ENCODE results near the gene DSC1.
"Not testable (repeated sequence)": the region's sequence is repeated elsewhere in the genome, so short reads cannot be mapped to it uniquely, and the experiment has no call there.

The DSC1 gene

DNA sequence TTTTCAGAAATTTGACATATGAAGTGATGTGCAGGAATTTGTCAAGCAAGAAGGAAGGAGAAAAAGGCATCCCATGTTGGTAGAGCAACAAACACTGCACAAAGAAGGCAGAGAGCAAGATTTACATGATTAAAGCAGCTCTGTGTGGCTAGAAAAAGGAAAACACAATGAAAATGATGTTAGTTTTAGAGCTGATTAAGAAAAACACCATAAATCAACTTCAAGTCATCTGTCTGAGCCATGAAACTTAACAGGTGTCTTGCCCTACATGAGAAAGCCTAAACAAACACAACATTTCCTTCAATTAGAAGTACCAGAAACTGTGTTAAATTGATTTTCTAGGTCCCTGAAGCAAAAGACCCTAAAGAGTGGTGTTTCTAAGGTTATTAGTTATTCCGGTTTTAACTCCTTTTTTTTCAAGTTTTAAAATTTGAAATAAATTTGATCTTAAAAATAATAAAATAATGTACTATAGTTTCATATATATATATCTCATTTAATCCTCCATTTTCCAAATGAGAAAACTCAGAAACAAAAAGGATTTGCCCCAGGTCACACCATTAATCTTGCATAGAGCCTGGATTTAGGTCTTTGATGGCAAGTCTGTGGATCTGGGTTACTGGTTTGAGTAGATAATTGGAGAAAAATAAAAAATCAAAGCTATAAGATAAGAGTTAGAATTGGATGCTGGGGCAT is 8.6 kb upstream of the DSC1 start:
- no peak for DNase-seq

DNA sequence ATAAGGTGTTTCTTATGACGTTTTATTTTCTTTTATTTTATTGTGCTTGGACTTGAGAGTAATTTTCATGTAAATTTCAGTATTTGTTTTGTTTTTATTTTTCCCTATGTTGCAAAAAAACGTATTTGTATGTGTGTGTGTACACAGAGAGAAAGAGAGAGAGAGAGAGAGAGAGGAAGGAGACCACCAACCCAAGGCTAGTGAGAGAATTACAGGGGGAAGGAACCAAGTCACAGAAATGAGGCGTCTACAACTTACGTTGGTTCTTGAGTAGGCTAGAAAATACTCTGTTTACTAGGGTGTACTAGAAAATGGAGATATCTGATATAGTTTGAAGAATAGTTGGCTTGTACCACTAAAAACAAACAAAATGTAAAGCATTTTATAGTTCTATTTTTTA is 7.7 kb upstream of the DSC1 start:
- DNase-seq = no peak

DNA sequence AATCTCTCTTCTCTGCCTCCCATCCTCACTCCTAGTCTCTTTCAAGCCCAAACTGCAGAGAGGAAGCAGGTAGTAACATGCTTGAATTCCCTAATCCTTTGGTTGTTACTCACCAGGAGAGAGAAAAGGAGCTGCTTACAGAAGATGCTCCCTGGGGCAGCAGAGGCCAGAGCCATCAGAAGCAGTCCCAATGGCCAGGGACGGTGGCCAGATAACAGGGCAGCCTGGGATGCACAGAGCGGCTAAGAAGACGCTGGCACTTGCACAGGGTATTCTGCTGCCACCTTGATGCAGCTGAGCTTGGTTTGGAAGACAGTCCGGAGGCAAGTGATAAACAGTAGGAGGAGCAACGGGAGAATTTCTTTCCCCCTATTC is 250 bp downstream of the DSC1 start:
- no peak for DNase-seq

DNA sequence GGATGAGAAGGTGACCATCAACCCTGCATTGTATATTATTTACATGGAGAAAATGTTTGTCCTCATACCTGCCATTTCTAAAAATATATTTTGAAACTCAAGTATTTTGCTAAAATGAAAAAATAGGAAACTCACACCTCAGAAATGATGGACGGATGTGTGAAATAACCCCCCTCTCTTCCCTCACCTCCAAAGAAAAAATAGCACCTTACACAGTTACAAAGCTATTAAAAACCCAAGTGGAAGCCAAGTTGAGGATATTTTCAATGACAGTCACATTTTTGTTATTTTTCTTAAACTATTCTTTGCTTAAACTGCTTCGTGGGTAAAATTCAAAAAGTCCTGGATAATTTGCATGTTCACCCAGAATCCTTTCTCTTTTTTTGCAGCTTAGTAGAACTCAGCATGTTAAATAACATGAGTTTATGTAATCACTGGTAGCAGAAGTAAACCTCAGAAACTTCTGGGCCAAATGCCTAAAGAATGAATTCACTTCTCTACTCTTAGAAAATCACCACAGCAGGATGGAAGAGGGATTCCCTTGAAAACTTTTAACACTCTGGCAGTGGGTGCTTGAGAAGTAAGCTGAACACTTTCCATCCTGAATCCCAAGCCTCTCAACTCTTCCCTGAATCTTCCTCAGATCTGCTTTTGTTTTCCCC is 768 bp downstream of the DSC1 start:
- no peak for DNase-seq

DNA sequence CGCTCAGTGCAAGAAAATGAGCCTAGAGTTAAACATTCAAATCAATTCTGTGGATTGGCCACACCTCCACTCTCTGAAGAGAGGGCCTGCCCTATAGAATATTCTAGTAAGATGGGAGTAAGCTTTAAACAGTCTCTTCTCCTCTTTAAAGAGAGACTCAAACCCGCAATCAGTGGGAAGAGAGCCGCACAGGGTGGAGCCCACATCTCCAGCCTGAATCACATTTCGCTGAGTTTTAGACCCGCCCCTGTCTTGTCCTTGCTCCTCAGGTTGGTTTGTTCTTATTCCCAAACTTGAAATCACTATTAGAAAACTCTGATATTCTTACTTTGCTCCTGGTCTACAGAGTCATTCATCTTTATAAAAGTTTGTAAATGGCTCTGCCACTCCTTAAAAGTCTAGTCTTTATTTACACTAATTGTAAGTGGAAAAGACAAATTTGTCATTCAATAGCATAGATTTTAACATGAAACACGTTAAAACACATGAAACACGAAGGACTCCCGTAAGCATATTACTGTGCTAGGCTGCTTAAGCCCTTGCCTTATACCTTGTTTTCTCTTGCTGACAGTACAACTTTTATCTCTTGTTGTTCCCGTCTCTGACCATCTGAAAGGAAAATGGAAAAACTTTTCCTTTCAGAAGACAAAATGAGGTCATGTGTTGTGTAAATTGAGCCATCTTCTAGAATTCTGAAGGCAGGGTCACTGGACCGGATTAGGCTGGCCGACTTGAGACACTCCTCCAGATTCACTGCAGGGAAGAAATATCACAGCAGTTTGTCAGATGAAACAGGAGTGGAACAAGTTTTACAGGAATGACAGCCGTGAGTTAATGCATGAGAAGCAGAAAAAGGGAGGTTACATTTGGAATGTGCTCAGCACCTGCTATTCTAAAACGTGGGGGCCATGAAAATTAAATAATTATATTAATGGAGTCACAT is 5.6 kb downstream of the DSC1 start:
- no peak for DNase-seq

DNA sequence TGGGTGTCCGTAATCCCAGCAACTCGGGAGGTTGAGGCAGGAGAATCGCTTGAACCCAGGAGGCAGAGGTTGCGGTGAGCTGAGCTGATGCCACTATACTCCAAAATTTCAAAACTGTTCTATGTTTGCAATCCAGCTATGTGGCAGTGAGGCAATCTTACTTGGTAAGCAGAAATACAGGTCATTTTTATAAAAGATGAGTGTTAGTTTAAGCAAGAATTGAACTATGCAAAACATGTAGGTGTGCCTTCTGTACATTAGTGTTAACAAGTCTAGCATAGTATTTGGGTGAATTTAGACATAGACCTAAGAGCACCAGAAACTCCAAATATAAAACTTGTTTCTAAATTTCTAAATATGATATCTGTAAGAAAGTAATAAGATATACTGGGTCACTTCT is 7.2 kb downstream of the DSC1 start:
- DNase-seq = no peak

DNA sequence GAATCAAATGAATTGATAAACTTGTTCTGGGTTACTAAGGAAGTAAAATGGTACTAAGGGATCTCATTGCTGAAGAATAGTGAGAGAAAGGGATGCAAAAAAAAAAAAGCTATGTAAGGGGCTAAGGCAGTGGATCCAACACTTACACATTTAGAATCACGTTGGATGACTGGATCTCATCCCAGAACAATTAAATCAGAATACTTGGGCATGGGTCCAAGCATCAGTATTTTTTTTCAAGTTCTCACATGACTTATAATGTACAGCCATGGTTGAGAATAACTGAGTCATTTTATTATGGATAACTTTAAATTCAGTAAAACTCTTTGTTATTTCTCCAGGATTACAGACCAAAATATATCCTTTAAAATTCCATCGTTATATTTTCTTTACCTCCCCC is 8.5 kb downstream of the DSC1 start:
- DNase-seq = no peak

DNA sequence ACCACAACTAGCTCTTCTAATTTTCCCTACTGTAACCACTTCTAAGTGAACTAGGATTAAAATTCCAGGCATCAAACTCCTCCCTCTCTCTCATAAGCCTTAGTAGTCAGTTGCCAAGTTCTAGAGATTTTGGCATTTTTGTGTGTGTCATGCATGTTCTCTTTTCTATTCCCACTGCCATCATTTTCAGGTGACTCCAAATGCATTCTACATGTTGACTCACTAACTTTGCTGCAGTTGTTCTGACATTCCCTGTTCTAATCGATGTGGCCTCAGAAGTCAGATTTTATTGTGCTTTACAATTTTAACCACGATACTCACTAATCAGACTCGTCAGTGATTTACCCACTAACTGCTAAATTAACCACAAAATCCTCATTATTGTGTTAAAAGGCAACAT is 13.3 kb downstream of the DSC1 start:
- DNase-seq = no peak

DNA sequence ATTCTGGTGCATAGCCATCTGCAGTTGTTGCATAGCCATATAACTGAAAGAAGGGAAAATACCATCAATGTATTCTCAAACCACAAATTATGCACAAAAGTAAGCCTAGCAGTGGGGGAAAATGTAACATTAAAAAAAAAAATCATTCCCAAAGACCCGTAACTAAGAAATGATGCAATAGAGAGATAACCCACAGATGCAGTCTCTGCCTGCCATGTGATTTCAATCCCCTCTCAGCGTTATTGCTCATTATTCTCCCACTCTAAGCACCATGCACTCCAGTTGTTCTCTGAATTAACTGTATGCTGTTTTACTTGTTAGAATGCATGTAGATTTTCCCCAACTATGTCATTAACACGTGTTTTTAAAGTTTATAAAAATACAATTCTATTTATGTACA is 14.1 kb downstream of the DSC1 start:
- DNase-seq = no peak

DNA sequence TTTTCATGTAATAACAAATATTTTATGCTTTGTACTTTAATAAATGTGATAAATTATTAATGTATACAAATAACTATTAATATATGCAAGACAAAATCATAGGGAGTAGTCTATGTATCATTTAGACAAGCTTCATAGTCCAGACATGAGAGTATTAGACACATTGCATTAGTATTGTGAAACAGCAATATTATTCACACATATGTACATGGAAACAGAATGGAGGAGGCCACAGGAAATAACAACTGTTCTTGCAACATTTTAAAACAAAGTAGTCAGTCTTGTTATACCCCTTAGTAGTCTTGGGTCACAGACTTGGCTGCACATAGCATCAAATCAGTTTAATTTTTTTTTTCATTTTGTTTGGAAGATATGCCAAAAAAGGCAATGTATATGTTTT is 15.8 kb downstream of the DSC1 start:
- DNase-seq = no peak

DNA sequence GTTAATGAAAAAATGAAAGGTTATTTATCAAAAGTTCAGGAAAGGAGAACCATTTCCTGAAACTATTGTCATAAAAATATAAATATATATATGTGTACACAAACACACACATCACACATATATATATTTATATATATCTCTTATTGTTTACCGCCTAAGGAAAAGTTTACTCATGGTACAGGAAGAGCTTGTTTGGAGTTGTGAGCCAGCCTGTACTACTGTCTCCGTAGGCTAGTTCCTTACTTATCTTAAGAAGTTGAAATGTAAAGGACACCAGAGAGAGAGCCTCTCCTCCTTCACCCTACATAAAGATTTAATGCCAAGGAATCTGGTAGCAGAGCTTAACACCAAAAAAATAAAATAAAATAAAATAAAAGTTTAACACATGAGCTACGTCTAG is 19.6 kb downstream of the DSC1 start:
- DNase-seq = no peak

DNA sequence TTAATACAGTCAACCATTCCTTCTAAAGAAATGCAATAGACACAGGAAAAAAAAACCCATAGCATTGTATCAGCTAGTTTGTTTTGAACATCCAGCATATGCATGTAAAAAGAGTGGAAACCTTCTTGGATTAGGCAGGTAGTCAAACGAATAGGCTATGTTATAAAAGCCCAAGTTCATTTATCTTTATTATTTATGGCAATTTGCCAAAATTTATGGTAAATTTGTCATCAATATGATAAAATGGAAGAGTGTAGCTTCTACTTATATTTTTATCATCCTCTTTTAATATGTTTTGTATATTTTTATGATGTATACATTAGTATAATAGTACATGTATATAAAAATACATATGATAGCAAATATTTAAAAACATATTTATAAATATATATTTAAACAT is 23.9 kb downstream of the DSC1 start:
- DNase-seq = no peak

DNA sequence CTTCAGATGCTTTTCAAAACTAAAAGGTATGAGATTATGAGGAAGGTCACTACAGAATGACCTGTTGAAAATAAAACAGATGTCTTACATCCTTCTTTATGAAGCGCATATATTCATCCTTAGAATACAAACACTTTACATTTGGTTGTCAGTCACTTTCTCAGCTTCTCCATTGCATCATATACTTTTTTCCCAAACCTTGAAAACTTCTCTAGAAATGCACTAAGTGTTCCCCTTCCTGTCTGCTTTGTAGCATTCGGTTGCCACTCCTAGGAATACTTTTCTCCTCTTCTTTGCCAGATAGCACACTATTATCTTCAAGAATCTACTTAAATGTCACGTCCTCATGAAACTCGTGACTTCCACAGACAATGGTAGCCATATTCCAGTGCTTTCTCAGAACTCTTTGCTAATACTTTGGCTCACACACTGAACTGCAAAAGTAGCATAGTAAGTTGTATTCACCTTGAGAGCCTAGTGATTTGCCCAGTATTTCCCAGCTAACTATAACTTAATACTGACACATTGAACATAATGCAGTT is 27.6 kb downstream of the DSC1 start:
- DNase-seq = no peak

DNA sequence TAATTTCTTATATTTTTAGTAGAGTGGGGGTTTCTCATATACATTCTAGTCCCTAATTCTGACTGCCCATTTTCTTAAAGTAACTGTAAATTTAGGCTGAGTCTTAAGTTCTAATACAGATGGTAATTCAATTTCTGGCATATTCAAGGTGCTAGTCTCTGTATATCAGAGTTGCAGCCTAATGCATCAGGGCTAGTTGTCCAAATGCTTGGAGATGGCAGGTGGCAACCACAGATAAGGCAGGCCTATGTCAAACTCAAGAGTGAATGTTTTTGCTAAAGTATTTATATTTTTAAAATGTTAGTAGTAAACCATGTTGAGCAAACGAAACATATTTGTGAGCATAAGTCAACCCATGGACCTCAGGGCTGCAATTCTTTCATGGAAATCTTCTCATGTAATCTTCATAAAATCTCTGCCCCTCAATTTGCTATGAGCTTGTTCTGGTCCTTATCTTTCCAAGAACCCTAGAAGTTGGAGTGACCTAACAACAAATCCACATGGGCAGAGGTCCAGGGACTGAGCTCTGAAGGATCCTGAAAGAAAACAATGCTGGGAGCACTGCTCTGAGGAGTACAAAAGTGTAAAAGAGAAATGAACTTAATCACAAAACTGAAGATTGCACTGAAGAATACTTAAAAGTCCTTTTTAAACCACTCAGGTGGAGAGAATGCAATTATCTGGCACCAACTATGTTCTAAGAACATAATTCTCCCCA is 33.1 kb downstream of the DSC1 start:
- DNase-seq = no peak

DNA sequence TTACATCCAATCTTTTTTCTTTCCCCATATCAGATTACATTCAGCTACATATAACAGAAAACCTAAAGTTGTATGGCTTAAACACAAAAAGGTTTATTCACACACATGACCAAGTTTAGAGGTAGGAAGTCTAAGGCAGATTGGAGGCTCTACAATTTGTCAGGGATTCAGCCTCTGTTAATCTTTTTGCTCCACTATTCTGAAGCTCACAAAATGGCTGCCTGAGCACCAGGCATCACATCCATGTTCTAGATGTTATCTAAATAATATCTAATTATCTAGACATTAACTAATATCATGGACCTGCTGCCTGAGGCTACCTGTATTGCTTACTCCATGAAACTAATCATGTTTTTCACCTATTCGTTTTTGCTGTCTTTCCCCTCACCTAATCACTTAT is 36.8 kb downstream of the DSC1 start:
- DNase-seq = no peak

DNA sequence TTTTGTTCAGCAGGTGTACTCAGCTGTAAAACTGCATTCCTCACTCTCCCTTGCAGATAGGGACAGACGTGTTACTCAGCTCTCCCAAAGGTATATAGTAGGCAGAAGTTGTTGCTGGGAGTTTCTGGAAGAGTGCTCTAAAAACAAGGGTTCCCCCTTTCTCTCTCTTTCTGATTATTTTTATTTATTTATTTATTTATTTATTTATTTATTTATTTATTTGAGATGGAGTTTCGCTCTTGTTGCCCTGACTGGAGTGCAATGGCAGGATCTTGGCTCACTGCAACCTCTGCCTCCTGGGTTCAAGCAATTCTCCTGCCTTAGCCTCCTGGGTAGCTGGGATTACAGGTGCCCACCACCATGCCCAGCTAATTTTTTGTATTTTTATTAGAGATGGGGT is 39.5 kb downstream of the DSC1 start:
- not testable (repeated sequence) for DNase-seq

DNA sequence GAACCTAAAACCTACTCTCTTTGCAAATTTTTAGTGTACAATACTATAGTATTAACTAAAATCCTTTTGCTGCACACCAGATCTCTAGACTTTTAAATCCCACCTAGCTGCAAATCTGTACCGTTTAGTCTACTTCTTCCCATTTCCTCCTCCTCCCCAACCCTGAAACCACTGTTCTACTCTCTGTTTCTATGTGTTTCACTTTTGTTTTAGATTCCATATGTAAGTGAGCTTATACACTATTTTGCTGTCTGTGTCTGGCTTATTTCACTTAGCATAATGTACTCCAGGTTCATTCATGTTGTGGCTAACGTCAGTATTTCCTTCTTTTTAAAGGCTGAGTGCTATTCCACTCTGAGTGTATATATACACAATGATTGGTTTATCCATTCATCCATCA is 42.1 kb downstream of the DSC1 start:
- DNase-seq = no peak

DNA sequence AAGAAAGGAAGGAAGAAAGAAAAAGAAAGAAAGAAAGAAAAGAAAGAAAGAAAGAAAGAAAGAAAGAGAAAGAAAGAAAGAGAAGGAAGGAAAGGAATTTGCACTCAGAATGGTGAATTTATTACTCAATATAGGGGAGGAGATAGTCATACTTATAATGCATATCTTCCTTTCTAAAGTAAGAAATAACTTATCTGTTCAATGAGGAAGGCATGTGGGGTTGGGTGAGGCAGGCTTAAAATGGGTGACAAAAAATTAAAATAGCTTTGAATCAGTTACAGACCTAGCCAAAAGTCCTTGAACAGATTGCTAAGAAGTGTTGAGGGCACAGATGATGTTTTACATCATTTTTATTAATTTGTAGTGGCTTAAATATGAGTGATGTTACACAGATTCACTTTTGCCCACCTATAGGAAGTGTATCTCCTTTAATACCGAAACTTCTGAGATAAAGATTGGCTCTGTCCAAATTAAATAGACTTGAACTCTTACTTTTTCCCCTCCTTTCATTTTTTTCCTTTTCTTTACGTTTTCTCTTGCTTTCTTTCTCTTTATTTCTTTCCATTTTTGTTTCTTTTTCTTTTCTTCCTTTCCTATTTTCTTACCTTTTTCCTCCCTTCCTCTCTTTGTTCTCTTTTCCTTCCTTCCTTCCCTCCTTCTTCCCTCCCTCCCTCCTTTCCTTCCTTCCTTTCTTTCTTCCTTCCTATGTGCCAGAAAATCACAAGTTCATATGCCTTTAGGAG is 45.6 kb downstream of the DSC1 start:
- DNase-seq = no peak

DNA sequence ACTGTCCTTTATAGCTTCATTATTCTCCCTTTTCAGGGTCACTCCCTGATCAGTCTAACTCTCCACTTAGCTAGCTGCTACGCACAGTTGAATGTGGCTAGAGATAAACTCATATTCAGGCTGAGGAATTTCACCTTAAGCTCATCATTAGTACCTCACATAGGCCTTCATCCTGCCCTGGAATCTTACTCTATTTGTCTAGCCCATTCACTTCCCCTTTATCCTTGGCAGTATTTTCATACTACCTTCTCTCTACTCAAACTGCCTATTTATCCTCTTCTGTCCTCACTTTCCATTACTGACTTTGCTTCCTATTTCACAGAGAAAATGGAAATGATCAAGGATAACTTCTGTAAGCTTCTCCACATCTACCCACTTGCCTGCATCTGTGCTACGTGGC is 49.9 kb downstream of the DSC1 start:
- DNase-seq = no peak

DNA sequence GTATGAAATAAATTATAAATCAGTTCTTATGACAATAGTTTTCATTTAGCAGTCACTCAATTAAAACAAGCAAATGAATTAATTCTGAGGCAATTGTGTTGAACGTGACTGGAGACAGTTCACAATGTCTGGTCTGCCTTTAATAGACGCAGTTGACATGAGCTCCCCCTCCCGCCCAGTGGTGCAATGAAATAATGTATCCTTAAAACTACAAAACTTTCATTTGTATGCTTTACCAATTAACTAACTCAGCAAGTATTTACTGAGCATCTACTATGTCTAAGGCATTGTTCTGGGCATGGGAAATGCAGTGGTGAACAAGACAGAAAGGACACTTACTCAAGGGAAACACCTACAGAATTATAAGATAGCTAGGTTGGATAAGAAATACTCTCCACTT is 56.9 kb downstream of the DSC1 start:
- DNase-seq = no peak

DNA sequence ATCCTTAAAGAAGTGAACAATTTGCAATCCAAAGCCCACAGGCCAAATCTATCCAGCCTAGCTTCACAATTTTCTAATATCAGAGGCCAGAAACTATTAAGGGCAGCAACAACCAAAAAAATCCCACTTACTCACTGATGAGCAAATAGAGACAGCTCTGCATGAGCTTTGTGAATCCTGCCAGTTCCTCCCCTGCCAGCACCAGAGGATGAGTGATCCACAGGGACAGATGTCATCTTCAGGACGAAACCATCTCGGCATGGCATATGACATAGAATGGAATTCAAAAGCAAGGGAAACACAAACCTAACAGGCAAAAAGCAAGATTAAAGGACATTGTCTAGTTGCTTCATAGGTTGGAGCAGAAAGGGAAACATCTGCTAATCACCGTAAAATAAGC is 58.2 kb downstream of the DSC1 start:
- DNase-seq = no peak

DNA sequence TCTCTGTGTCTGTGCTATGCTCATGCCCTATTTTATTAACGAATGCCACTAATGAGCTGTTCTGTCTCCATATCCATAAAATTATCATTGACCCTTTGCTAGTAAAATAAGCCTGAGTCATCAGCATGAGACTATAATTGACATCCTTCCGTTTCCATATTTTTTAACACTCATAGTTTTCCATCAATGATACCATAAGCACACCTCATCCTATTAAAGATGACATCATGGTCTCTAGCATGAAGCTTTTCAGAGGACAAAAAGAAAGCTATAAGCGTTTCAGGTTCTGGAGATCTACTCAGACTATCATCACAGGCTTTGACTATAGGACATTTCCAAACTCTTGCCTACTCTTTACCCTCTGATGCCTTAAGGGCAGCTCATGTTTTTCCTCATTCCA is 59.2 kb downstream of the DSC1 start:
- DNase-seq = no peak

Data from stimulated activated CD4-positive, alpha-beta T cell treated with anti-CD3 and anti-CD28 coated beads, Interleukin-12 subunit alpha, Interleukin-12 subunit beta, amount 100 ng/mL, for 4 hours (primary cell).